ENCODE measurements around the gene ZFAND2B.
"Not testable (repeated sequence)": the region's sequence is repeated elsewhere in the genome, so short reads cannot be mapped to it uniquely, and the experiment has no call there.

DNA sequence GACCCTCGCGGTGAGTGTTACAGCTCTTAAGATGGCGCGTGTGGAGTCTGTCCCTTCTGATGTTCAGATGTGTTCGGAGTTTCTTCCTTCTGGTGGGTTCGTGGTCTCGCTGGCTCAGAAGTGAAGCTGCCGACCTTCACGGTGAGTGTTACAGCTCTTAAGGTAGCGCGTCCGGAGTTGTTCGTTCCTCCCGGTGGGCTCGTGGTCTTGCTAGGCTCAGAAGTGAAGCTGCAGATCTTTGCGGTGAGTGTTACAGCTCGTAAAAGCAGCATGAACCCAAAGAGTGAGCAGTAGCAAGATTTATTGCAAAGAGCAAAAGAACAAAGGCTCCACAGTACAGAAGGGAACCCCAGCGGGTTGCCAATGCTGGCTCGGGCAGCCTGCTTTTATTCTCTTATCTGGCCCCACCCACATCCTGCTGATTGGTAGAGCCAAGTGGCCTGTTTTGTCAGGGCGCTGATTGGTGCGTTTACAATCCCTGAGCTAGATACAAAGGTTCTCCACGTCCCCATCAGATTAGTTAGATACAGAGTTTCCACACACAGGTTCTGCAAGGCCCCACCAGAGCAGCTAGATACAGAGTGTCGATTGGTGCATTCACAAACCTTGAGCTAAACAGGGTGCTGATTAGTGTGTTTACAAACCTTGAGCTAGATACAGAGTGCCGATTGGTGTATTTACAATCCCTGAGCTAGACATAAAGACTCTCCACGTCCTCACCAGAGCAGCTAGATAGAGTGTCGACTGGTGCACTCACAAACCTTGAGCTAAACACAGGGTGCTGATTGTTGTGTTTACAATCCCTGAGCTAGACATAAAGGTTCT lies 5.9 kb upstream of the ZFAND2B start:
- TF ChIP-seq, protein P1, sequence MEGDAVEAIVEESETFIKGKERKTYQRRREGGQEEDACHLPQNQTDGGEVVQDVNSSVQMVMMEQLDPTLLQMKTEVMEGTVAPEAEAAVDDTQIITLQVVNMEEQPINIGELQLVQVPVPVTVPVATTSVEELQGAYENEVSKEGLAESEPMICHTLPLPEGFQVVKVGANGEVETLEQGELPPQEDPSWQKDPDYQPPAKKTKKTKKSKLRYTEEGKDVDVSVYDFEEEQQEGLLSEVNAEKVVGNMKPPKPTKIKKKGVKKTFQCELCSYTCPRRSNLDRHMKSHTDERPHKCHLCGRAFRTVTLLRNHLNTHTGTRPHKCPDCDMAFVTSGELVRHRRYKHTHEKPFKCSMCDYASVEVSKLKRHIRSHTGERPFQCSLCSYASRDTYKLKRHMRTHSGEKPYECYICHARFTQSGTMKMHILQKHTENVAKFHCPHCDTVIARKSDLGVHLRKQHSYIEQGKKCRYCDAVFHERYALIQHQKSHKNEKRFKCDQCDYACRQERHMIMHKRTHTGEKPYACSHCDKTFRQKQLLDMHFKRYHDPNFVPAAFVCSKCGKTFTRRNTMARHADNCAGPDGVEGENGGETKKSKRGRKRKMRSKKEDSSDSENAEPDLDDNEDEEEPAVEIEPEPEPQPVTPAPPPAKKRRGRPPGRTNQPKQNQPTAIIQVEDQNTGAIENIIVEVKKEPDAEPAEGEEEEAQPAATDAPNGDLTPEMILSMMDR (IDR thresholded peaks at IDR 0.05 in 2 of 3, conservative IDR thresholded peaks at IDR 0.05 in 1 of 3; ENCODE audit: borderline replicate concordance in 1 of 3, insufficient read depth in 1 of 3, low read depth in 2 of 3, low read length in 2 of 3): not testable (repeated sequence)
- not testable (repeated sequence) for TF ChIP-seq POLR2A (IDR thresholded peaks at IDR 0.05; ENCODE audit: borderline replicate concordance, extremely low read depth, insufficient read depth, insufficient read length); EZH2 (IDR thresholded peaks at IDR 0.05); JUND (IDR thresholded peaks at IDR 0.05); ZFX (IDR thresholded peaks at IDR 0.05); POLR2AphosphoS5 (IDR thresholded peaks at IDR 0.05; ENCODE audit: low read depth, low read length); RAD21 (IDR thresholded peaks at IDR 0.05; ENCODE audit: low read depth); SIN3A (IDR thresholded peaks at IDR 0.05; ENCODE audit: low read depth); EZH2phosphoT487 (IDR thresholded peaks at IDR 0.05; ENCODE audit: borderline replicate concordance); ZNF274 (IDR thresholded peaks at IDR 0.05; ENCODE audit: low read depth, low read length)
- TF ChIP-seq, protein P2, sequence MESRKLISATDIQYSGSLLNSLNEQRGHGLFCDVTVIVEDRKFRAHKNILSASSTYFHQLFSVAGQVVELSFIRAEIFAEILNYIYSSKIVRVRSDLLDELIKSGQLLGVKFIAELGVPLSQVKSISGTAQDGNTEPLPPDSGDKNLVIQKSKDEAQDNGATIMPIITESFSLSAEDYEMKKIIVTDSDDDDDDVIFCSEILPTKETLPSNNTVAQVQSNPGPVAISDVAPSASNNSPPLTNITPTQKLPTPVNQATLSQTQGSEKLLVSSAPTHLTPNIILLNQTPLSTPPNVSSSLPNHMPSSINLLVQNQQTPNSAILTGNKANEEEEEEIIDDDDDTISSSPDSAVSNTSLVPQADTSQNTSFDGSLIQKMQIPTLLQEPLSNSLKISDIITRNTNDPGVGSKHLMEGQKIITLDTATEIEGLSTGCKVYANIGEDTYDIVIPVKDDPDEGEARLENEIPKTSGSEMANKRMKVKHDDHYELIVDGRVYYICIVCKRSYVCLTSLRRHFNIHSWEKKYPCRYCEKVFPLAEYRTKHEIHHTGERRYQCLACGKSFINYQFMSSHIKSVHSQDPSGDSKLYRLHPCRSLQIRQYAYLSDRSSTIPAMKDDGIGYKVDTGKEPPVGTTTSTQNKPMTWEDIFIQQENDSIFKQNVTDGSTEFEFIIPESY (IDR thresholded peaks at IDR 0.05; ENCODE audit: extremely low read depth, insufficient replicate concordance, low read length): not testable (repeated sequence)
- TF ChIP-seq, protein P3, sequence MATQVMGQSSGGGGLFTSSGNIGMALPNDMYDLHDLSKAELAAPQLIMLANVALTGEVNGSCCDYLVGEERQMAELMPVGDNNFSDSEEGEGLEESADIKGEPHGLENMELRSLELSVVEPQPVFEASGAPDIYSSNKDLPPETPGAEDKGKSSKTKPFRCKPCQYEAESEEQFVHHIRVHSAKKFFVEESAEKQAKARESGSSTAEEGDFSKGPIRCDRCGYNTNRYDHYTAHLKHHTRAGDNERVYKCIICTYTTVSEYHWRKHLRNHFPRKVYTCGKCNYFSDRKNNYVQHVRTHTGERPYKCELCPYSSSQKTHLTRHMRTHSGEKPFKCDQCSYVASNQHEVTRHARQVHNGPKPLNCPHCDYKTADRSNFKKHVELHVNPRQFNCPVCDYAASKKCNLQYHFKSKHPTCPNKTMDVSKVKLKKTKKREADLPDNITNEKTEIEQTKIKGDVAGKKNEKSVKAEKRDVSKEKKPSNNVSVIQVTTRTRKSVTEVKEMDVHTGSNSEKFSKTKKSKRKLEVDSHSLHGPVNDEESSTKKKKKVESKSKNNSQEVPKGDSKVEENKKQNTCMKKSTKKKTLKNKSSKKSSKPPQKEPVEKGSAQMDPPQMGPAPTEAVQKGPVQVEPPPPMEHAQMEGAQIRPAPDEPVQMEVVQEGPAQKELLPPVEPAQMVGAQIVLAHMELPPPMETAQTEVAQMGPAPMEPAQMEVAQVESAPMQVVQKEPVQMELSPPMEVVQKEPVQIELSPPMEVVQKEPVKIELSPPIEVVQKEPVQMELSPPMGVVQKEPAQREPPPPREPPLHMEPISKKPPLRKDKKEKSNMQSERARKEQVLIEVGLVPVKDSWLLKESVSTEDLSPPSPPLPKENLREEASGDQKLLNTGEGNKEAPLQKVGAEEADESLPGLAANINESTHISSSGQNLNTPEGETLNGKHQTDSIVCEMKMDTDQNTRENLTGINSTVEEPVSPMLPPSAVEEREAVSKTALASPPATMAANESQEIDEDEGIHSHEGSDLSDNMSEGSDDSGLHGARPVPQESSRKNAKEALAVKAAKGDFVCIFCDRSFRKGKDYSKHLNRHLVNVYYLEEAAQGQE (IDR thresholded peaks at IDR 0.05; ENCODE audit: low read depth): not testable (repeated sequence)
- TF ChIP-seq, protein P4, sequence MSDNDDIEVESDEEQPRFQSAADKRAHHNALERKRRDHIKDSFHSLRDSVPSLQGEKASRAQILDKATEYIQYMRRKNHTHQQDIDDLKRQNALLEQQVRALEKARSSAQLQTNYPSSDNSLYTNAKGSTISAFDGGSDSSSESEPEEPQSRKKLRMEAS (IDR thresholded peaks at IDR 0.05): not testable (repeated sequence)
- TF ChIP-seq, protein P5, sequence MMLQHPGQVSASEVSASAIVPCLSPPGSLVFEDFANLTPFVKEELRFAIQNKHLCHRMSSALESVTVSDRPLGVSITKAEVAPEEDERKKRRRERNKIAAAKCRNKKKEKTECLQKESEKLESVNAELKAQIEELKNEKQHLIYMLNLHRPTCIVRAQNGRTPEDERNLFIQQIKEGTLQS (IDR thresholded peaks at IDR 0.05): not testable (repeated sequence)
